Measurements from ENCODE around the gene TMEM245.

- TF ChIP-seq CTCF (conservative IDR thresholded peaks at IDR 0.05) (no peak), EZH2 (IDR thresholded peaks at IDR 0.05; ENCODE audit: low read depth) (no peak)
These were observed 3.7 kb downstream of the TMEM245 start for GRCh38 chr9:109115931-109116526.

All from PC-9 (cell line).